Tibial nerve (tissue), 4 donors: ENCODE measurements around the gene NELFB.

Experiments
- CTCF ChIP-seq, 5 experiments: fragments of 200-600 bp in 3 of 5; fragments of 450-650 bp in 2 of 5; sonication (generic) in 3 of 5; IDR thresholded peaks; one replicate each; pipeline ENCODE4 v1.5.1; 2016 to 2019; ENCODE audit warnings: antibody characterized with exemption in 5 of 5, mild to moderate bottlenecking in 3 of 5, moderate library complexity in 2 of 5
- EP300 ChIP-seq, 2 donors: sonication (generic); formaldehyde crosslinking; IDR thresholded peaks; one replicate each; pipeline ENCODE4 v1.6.1; 2017; ENCODE audit warnings: antibody characterized with exemption in 2 of 2, mild to moderate bottlenecking in 1 of 2
- POLR2A ChIP-seq, 2 donors: fragments of 450-650 bp; IDR thresholded peaks; one replicate each; pipeline ENCODE4 v1.6.1; 2017; ENCODE audit warnings: antibody characterized with exemption in 2 of 2, mild to moderate bottlenecking in 2 of 2, moderate library complexity in 2 of 2

- no peak for TF ChIP-seq CTCF (IDR thresholded peaks at IDR 0.05)
- no peak for TF ChIP-seq EP300 (IDR thresholded peaks at IDR 0.05)
- no peak for TF ChIP-seq POLR2A (IDR thresholded peaks at IDR 0.05)
Measured at GRCh38 chr9:137314561-137315560, 59.7 kb downstream of the NELFB start.
